HepG2 (cell line): ENCODE data around the gene SART1. TPM values are rescaled to one million over a fixed set of nuclear protein-coding genes. Genes with fewer than 3 reads are reported as not detected.

Experiments
- ARNTL ChIP-seq: sonication (generic); formaldehyde crosslinking; IDR thresholded peaks from 2 replicates; pipeline ENCODE4 v1.4.0; 2020; ENCODE audit warnings: mild to moderate bottlenecking, missing genetic modification reagents
- CERS6 ChIP-seq: sonication (generic); formaldehyde crosslinking; IDR thresholded peaks from 2 replicates; pipeline ENCODE4 v1.5.0; 2020; ENCODE audit warnings: missing genetic modification reagents
- GLMP ChIP-seq: sonication (generic); formaldehyde crosslinking; IDR thresholded peaks from 2 replicates; pipeline ENCODE4 v1.9.0; 2021; ENCODE audit warnings: missing genetic modification reagents, mild to moderate bottlenecking, borderline replicate concordance
- HDAC1 ChIP-seq: sonication (generic); formaldehyde crosslinking; IDR thresholded peaks from 2 replicates; pipeline ENCODE4 v1.5.1; 2020; ENCODE audit warnings: mild to moderate bottlenecking, missing genetic modification reagents
- HNRNPL ChIP-seq: fragments of 200-400 bp; formaldehyde crosslinking; IDR thresholded peaks from 2 replicates; pipeline ENCODE4 v1.6.1; 2017; ENCODE audit warnings: mild to moderate bottlenecking, low read depth, low read length
- KLF9 ChIP-seq: IDR thresholded peaks from 2 replicates; pipeline ENCODE4 v1.6.1; 2016; ENCODE audit warnings: low read depth
- MATR3 ChIP-seq: sonication (generic); formaldehyde crosslinking; IDR thresholded peaks from 2 replicates; pipeline ENCODE4 v1.4.0; 2020; ENCODE audit warnings: missing genetic modification reagents
- NONO ChIP-seq, 2 experiments: fragments of 450-650 bp in 1 of 2; sonication (generic) in 1 of 2; formaldehyde crosslinking in 1 of 2; IDR thresholded peaks in 1 of 2; conservative IDR thresholded peaks in 1 of 2; 2 replicates each; pipeline versions ENCODE4 v1.6.1 to v1.8.0; 2017 to 2022; ENCODE audit warnings: mild to moderate bottlenecking in 1 of 2, missing genetic modification reagents in 1 of 2, moderate library complexity in 1 of 2
- PBX3 ChIP-seq: sonication (generic); formaldehyde crosslinking; IDR thresholded peaks from 2 replicates; pipeline ENCODE4 v1.8.1; 2023; ENCODE audit warnings: missing genetic modification reagents, inconsistent platforms, borderline replicate concordance
- SMYD3 ChIP-seq: sonication (generic); formaldehyde crosslinking; IDR thresholded peaks from 2 replicates; pipeline ENCODE4 v1.8.1; 2023; ENCODE audit warnings: mild to moderate bottlenecking, missing genetic modification reagents
- SOX6 ChIP-seq, 2 experiments: fragments of 450-650 bp in 1 of 2; sonication (generic) in 1 of 2; formaldehyde crosslinking in 1 of 2; IDR thresholded peaks; 2 replicates each; pipeline versions ENCODE4 v1.4.0 to v1.6.1; 2017 to 2020; ENCODE audit warnings: antibody characterized with exemption in 1 of 2, mild to moderate bottlenecking in 1 of 2, missing genetic modification reagents in 1 of 2
- TBP ChIP-seq: sonication (generic); formaldehyde crosslinking; IDR thresholded peaks from 2 replicates; pipeline ENCODE4 v1.5.0; 2020; ENCODE audit warnings: missing genetic modification reagents
- YEATS2 ChIP-seq: sonication (generic); formaldehyde crosslinking; IDR thresholded peaks from 2 replicates; pipeline ENCODE4 v1.4.0; 2020; ENCODE audit warnings: missing genetic modification reagents, borderline replicate concordance
- ZBTB37 ChIP-seq: sonication (generic); formaldehyde crosslinking; IDR thresholded peaks from 2 replicates; pipeline ENCODE4 v1.4.0; 2020; ENCODE audit warnings: mild to moderate bottlenecking, missing genetic modification reagents
- ZFP1 ChIP-seq: IDR thresholded peaks from 2 replicates; pipeline ENCODE4 v1.6.1; 2016
- ZNF101 ChIP-seq: sonication (generic); formaldehyde crosslinking; IDR thresholded peaks from 2 replicates; pipeline ENCODE4 v1.4.0; 2020; ENCODE audit warnings: mild to moderate bottlenecking, low read depth, missing genetic modification reagents, borderline replicate concordance
- ZNF160 ChIP-seq: sonication (generic); formaldehyde crosslinking; IDR thresholded peaks from 2 replicates; pipeline ENCODE4 v1.8.0; 2022; ENCODE audit warnings: mild to moderate bottlenecking, inconsistent platforms, missing genetic modification reagents
- ZNF503 ChIP-seq: sonication (generic); formaldehyde crosslinking; IDR thresholded peaks from 2 replicates; pipeline ENCODE4 v1.4.0; 2020; ENCODE audit warnings: missing genetic modification reagents
- ZNF512 ChIP-seq: sonication (generic); formaldehyde crosslinking; IDR thresholded peaks from 2 replicates; pipeline ENCODE4 v1.4.0; 2020; ENCODE audit warnings: mild to moderate bottlenecking, missing genetic modification reagents
- ZNF749 ChIP-seq: sonication (generic); formaldehyde crosslinking; IDR thresholded peaks from 2 replicates; pipeline ENCODE4 v1.8.0; 2022; ENCODE audit warnings: mild to moderate bottlenecking, missing genetic modification reagents, moderate library complexity, borderline replicate concordance
- polyA plus RNA-seq, 8 experiments: library from polyadenylated mRNA; depleted of rRNA in 3 of 8; stranded (reverse) in 7 of 8; unstranded in 1 of 8; fragments of >200 nt; fragmentation: Illumina TruSeq in 4 of 8; extraction: Trizol in 4 of 8; gene quantifications; 2 replicates each; pipeline versions ENCODE4 v1.2.1 to v1.2.3, GENCODE V29; 2011 to 2016; ENCODE audit warnings: low read depth in 4 of 8, missing spikeins in 1 of 8, mixed read lengths in 1 of 8; ENCODE audit not compliant: insufficient read depth in 1 of 8
- total RNA-seq, 5 experiments: library from RNA; depleted of rRNA; stranded (reverse); fragments of >200 nt; fragmentation: Illumina TruSeq; extraction: Trizol; gene quantifications; 2 replicates each; pipeline ENCODE4 v1.2.3, GENCODE V29; 2016; ENCODE audit warnings: low read depth in 1 of 5

The SART1 gene
- total and polyA plus RNA-seq, 2 of the 13 experiments (the other 11 are each of a cell fraction or from before 2014, with no cell fraction given): 11.3 to 22.5 TPM

- TF ChIP-seq PBX3 (CRISPR knock-in tag) (no peak), ZNF749 (peak; percentile 81; the same call in 1 of the 2 replicates), ZNF101 (CRISPR knock-in tag) (peak; percentile 88; the same call in 1 of the 2 replicates), ZNF512 (CRISPR knock-in tag) (no peak), GLMP (CRISPR knock-in tag) (no peak), KLF9 (CRISPR knock-in tag) (peak; percentile 80; the same call in 1 of the 2 replicates), SOX6 (IDR thresholded peaks at IDR 0.05) (no peak), SOX6 (CRISPR knock-in tag; IDR thresholded peaks at IDR 0.05) (peak; percentile 23; the same call in 1 of the 2 replicates), NONO (IDR thresholded peaks at IDR 0.05) (no peak), NONO (CRISPR knock-in tag; conservative IDR thresholded peaks at IDR 0.05) (peak; percentile 65), SMYD3 (CRISPR knock-in tag) (no peak), ZFP1 (CRISPR knock-in tag) (0 out of 2 replicates have a peak, but pooled peaks have one; percentile 79), ZNF503 (CRISPR knock-in tag) (peak; percentile 88), YEATS2 (peak; percentile 51; the same call in 1 of the 2 replicates), MATR3 (CRISPR knock-in tag) (no peak), ZNF160 (CRISPR knock-in tag) (0 out of 2 replicates have a peak, but pooled peaks have one; percentile 64), CERS6 (CRISPR knock-in tag) (0 out of 2 replicates have a peak, but pooled peaks have one; percentile 62), HDAC1 (CRISPR knock-in tag) (no peak; the same call in 1 of the 2 replicates), TBP (CRISPR knock-in tag) (no peak), ZBTB37 (no peak), HNRNPL (no peak), ARNTL (no peak)
Observed at GRCh38 chr11:65919141-65919572, 42.4 kb upstream of the SART1 start, which contains the start of gene DRAP1 (continued).
